HepG2 (cell line): Measurements from ENCODE around the gene KSR1. TPM values are rescaled to one million over a fixed set of nuclear protein-coding genes. Genes with fewer than 3 reads are reported as not detected.

Experiments
- ATAC-seq: fragments of 200-7000 bp; cut with Tn5 transposase; 3 replicates; pipeline ENCODE4 v1.9.1; 2020; ENCODE audit warnings: mild to moderate bottlenecking, moderate library complexity
- BruUV-seq: library from RNA; stranded (reverse); fragments of 400-500 nt; replicated peaks from 2 replicates; lab custom pipeline; 2021; lab: Mats Ljungman, UMichigan
- CTCF ChIA-PET: fragments of 300-600 bp; formaldehyde crosslinking; extraction: SDS; loops from one replicate; lab custom pipeline; 2021; ENCODE audit warnings: low total read pairs, inconsistent platforms, low intra/inter-chr PET ratio; lab: Yijun Ruan, JAX
- POLR2A ChIA-PET: fragments of 350-600 bp; sonication (Branson Sonifier 250); formaldehyde crosslinking; loops from one replicate; lab custom pipeline; 2020; ENCODE audit warnings: antibody characterized with exemption, inconsistent platforms; lab: Yijun Ruan, JAX
- DNase-seq: peaks from one replicate; pipeline ENCODE4 v3.0.0-alpha.2; 2015; ENCODE audit warnings: low spot score
- FAIRE-seq: peaks from 3 replicates; lab custom pipeline; 2011; peaks lifted over from hg19 to GRCh38; lab: Jason Lieb, UNC
- H2AFZ ChIP-seq: one replicate; pipeline ENCODE4 v1.6.1; 2011; ENCODE audit warnings: low read length, inconsistent platforms
- H3K27ac ChIP-seq: fragments of 300-600 bp; 3 replicates; pipeline ENCODE4 v1.8.0; 2011; ENCODE audit warnings: mixed run types, mild to moderate bottlenecking, mixed read lengths, low read length, inconsistent platforms; ENCODE audit not compliant: insufficient read depth; ENCODE audit errors: extremely low read length
- H3K27me3 ChIP-seq, 2 experiments: fragments of 200-600 bp in 1 of 2; 2 replicates in 1 of 2; 3 replicates in 1 of 2; pipeline versions ENCODE4 v1.6.0 to v1.8.0; 2011; ENCODE audit warnings: low read length in 2 of 2, mild to moderate bottlenecking in 2 of 2, moderate library complexity in 2 of 2, inconsistent platforms in 1 of 2; ENCODE audit not compliant: insufficient read depth in 2 of 2, control insufficient read depth in 1 of 2
- H3K36me3 ChIP-seq, 2 experiments: fragments of 200-600 bp in 1 of 2; replicated peaks in 1 of 2; 2 replicates in 1 of 2; 3 replicates in 1 of 2; pipeline versions ENCODE4 v1.5.1 to v1.8.0; 2011; ENCODE audit warnings: low read length in 2 of 2, inconsistent platforms in 1 of 2; ENCODE audit not compliant: insufficient read depth in 2 of 2, control insufficient read depth in 1 of 2
- H3K4me1 ChIP-seq: 2 replicates; pipeline ENCODE4 v1.5.1; 2012; ENCODE audit warnings: low read length, inconsistent platforms; ENCODE audit not compliant: insufficient read depth
- H3K4me2 ChIP-seq: 2 replicates; pipeline ENCODE4 v1.6.0; 2011; ENCODE audit warnings: low read depth, low read length, inconsistent platforms
- H3K4me3 ChIP-seq, 3 experiments: fragments of 200-600 bp in 1 of 3; sonication (generic), shearing (Covaris generic) in 1 of 3; replicated peaks in 1 of 3; 2 replicates each; pipeline ENCODE4 v1.5.1; 2011 to 2016; ENCODE audit warnings: low read length in 3 of 3, inconsistent platforms in 2 of 3, low read depth in 2 of 3, mild to moderate bottlenecking in 2 of 3, control low read depth in 1 of 3, mixed read lengths in 1 of 3; ENCODE audit not compliant: insufficient read depth in 1 of 3
- H3K79me2 ChIP-seq: one replicate; pipeline ENCODE4 v1.6.1; 2011; ENCODE audit warnings: low read length, inconsistent platforms; ENCODE audit not compliant: insufficient read depth
- H3K9ac ChIP-seq: 2 replicates; pipeline ENCODE4 v1.6.0; 2011; ENCODE audit warnings: mild to moderate bottlenecking, low read depth, low read length, inconsistent platforms; ENCODE audit not compliant: insufficient read depth
- H3K9me3 ChIP-seq: 2 replicates; pipeline ENCODE4 v1.5.1; 2012; ENCODE audit warnings: mild to moderate bottlenecking, low read length
- H4K20me1 ChIP-seq: 2 replicates; pipeline ENCODE4 v1.6.0; 2011; ENCODE audit warnings: inconsistent platforms, mild to moderate bottlenecking, low read length, moderate library complexity; ENCODE audit not compliant: insufficient read depth
- CEBPB ChIP-seq: IDR thresholded peaks from 2 replicates; pipeline ENCODE4 v1.6.1; 2011; ENCODE audit warnings: low read depth, low read length, improper control_type of control experiment, borderline replicate concordance
- HOXA7 ChIP-seq: sonication (generic); formaldehyde crosslinking; IDR thresholded peaks from 2 replicates; pipeline ENCODE4 v1.8.1; 2022; ENCODE audit warnings: mild to moderate bottlenecking, missing genetic modification reagents, moderate library complexity
- NCOR1 ChIP-seq: fragments of 200-600 bp; sonication (generic); IDR thresholded peaks from 2 replicates; pipeline ENCODE4 v1.7.0; 2017; ENCODE audit warnings: antibody characterized with exemption, low read length, borderline replicate concordance
- ZIK1 ChIP-seq: sonication (generic); formaldehyde crosslinking; IDR thresholded peaks from 2 replicates; pipeline ENCODE4 v1.5.0; 2020; ENCODE audit warnings: mild to moderate bottlenecking, low read depth, missing genetic modification reagents, borderline replicate concordance
- ZNF75D ChIP-seq: sonication (generic); formaldehyde crosslinking; IDR thresholded peaks from 2 replicates; pipeline ENCODE4 v1.8.1; 2023; ENCODE audit warnings: missing genetic modification reagents, mild to moderate bottlenecking, borderline replicate concordance
- WGBS: methylation state at CpG from one replicate; pipeline ENCODE4 v1.1.6; 2017; ENCODE audit warnings: low lambda C conversion rate; 5-methylcytosine and 5-hydroxymethylcytosine counted together
- in situ Hi-C: cut with HindIII; loops from 2 replicates; pipeline ENCODE4 v1.10.0; 2017; ENCODE audit warnings: low pct_unique_long_range_greater_than_20kb; ENCODE audit not compliant: extremely low pct_ligation_motif_present
- intact Hi-C: fragments of 100-400 bp; cut with micrococcal nuclease; formaldehyde crosslinking; loops from one replicate; pipeline ENCODE4 v1.10.0; 2022; ENCODE audit not compliant: unreplicated experiment
- polyA plus RNA-seq, 8 experiments: library from polyadenylated mRNA; depleted of rRNA in 3 of 8; stranded (reverse) in 7 of 8; unstranded in 1 of 8; fragments of >200 nt; fragmentation: Illumina TruSeq in 4 of 8; extraction: Trizol in 4 of 8; gene quantifications; 2 replicates each; pipeline versions ENCODE4 v1.2.1 to v1.2.3, GENCODE V29; 2011 to 2016; ENCODE audit warnings: low read depth in 4 of 8, missing spikeins in 1 of 8, mixed read lengths in 1 of 8; ENCODE audit not compliant: insufficient read depth in 1 of 8
- total RNA-seq, 5 experiments: library from RNA; depleted of rRNA; stranded (reverse); fragments of >200 nt; fragmentation: Illumina TruSeq; extraction: Trizol; gene quantifications; 2 replicates each; pipeline ENCODE4 v1.2.3, GENCODE V29; 2016; ENCODE audit warnings: low read depth in 1 of 5
- TF ChIP-seq, protein P1 (sequence below): IDR thresholded peaks from 2 replicates; pipeline ENCODE4 v1.6.1; 2016; ENCODE audit warnings: missing compliant biosample characterization, missing genetic modification reagents, borderline replicate concordance

KSR1 gene
- total and polyA plus RNA-seq, 2 of the 13 experiments (the other 11 are each of a cell fraction or from before 2014, with no cell fraction given) = 10.1 to 16.6 TPM

- Histone ChIP-seq H2AFZ (no peak overlapping the region), H3K4me3 (no peak overlapping the region), H3K36me3 (peaks cover 0 to 21% of the 10 kb centered on the region in 2 experiments; a peak in 3 of 5 replicates), H3K27ac (no peak overlapping the region), H3K4me1 (peaks cover 24% of the 10 kb centered on the region), H3K9me3 (no peaks in the 10 kb centered on the region), H3K4me2 (no peak overlapping the region), H3K79me2 (peaks cover 6% of the 10 kb centered on the region), H3K27me3 (no peaks in the 10 kb centered on the region), H3K9ac (no peak overlapping the region), H4K20me1 (no peaks in the 10 kb centered on the region)
- no TSS peak for BruUV-seq
- intact Hi-C loops (no loop called here), in situ Hi-C loops (loop anchor here (25.0 kb wide), 1 partner anchor 399 kb away; the partner anchor contains the start of gene LYRM9)
- no peak for FAIRE-seq
- DNase-seq = no peak
- TF ChIP-seq, protein P1, sequence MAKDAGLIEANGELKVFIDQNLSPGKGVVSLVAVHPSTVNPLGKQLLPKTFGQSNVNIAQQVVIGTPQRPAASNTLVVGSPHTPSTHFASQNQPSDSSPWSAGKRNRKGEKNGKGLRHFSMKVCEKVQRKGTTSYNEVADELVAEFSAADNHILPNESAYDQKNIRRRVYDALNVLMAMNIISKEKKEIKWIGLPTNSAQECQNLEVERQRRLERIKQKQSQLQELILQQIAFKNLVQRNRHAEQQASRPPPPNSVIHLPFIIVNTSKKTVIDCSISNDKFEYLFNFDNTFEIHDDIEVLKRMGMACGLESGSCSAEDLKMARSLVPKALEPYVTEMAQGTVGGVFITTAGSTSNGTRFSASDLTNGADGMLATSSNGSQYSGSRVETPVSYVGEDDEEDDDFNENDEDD (CRISPR knock-in tag) = no peak
- TF ChIP-seq NCOR1 = no peak
- no peak for TF ChIP-seq HOXA7
- TF ChIP-seq ZNF75D (CRISPR knock-in tag) = no peak
- POLR2A ChIA-PET = no interaction called here
- CTCF ChIA-PET = no interaction called here
- no peak for ATAC-seq
Measured at GRCh38 chr17:27488231-27488630, 32.0 kb downstream of the KSR1 start.

DNA sequence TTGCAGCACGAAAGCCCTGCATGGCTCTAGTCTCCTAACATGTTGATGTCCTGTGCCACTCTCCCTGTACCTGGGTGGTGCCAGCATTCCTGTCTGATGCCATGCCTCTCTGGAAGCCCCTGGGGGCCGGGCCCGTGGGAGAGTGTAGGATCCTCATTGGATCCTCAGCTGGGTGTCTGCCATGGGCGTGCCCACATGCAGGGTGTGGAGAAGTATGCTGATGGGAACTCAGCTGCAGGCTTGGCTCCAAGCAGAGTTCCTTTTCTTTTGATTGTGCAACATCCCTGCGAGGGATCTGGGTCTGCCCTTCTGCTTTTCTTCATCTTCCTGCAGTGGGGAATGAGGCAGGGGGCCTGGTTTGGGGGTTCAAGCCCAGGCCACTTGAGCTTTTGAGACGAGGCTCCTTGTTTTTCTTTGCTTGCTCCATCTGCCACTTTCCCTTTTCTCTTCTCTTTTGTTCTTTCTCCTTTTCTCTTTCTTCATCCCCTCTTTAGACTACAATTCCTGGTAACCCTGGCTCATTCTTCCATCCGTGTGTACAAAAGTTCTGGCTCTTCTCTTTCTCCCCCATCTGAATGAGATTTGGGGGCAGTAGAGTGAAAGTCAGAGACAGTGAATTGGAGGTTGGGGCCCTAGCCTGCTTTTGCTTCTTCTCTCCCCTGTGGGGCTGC, 32.9 kb downstream of the KSR1 start:
- TF ChIP-seq ZIK1 (CRISPR knock-in tag) (no peak), CEBPB (peak; percentile 55)
- intact Hi-C loops = no loop called here

More for the DNA sequence above, 32.9 kb downstream of the KSR1 start:
- no peak overlapping the region for H3K4me2 ChIP-seq
- DNase-seq (no peak), ATAC-seq (no peak), FAIRE-seq (no peak)
- H3K27ac ChIP-seq = no peak overlapping the region
- no peak overlapping the region for H2AFZ ChIP-seq
- 94% methylated on average over 5 of the region's 7 CpGs for WGBS
- H3K27me3 ChIP-seq = no peaks in the 10 kb centered on the region
- no peaks in the 10 kb centered on the region for H4K20me1 ChIP-seq
- in situ Hi-C loops = loop anchor here (25.0 kb wide), 1 partner anchor 398 kb away; the partner anchor contains the start of gene LYRM9
- H3K4me1 ChIP-seq = peaks cover 33% of the 10 kb centered on the region
- POLR2A ChIA-PET = no interaction called here
- H3K9ac ChIP-seq = no peak overlapping the region
- no peak overlapping the region for H3K4me3 ChIP-seq
- peaks cover 0 to 17% of the 10 kb centered on the region in 2 experiments; a peak in 3 of 5 replicates for H3K36me3 ChIP-seq
- peaks cover 6% of the 10 kb centered on the region for H3K79me2 ChIP-seq
- CTCF ChIA-PET = no interaction called here
- BruUV-seq = no TSS peak
- no peaks in the 10 kb centered on the region for H3K9me3 ChIP-seq
